Measurements from ENCODE around the gene NTN4. TPM values are rescaled to one million over a fixed set of nuclear protein-coding genes. Genes with fewer than 3 reads are reported as not detected.
"Not testable (repeated sequence)": the region's sequence is repeated elsewhere in the genome, so short reads cannot be mapped to it uniquely, and the experiment has no call there.

Gene NTN4
- total RNA-seq, 5 donors from 2014 or later (not counting 1 experiment from before 2014, with no cell fraction given) = 0.53 to 4.1 (median 1.3) TPM

GRCh38 chr12:95759718-95760117, 30.8 kb downstream of the NTN4 start:
- H3K27ac ChIP-seq (ENCODE audit: low read length) = no peak overlapping the region
- H3K27me3 ChIP-seq (replicated peaks in 1 of 2; ENCODE audit: control insufficient read depth in 2 of 2, extremely low read depth in 1 of 2, insufficient read depth in 2 of 2, low read length in 1 of 2) = peaks cover 0 to 4% of the 10 kb centered on the region in 2 experiments
- CTCF ChIA-PET = no interaction called here
- DNase-seq = no peak
- H3K9me3 ChIP-seq = no peaks in the 10 kb centered on the region
- no peaks in the 10 kb centered on the region for H3K36me3 ChIP-seq (ENCODE audit: control insufficient read depth in 2 of 2, extremely low read depth in 1 of 2, insufficient read depth in 1 of 2, low read length in 1 of 2)
- H3K4me1 Mint-ChIP-seq = no peaks in the 10 kb centered on the region
- no peak for ATAC-seq (replicated peaks in 1 of 4)
- no peak overlapping the region for H3K4me3 ChIP-seq (ENCODE audit: control insufficient read depth in 1 of 2, extremely low read depth in 1 of 2, low read length in 1 of 2)
- H3K4me1 ChIP-seq (ENCODE audit: control insufficient read depth in 1 of 2, extremely low read depth in 1 of 2, insufficient read depth in 2 of 2, low read length in 2 of 2) = no peaks in the 10 kb centered on the region
- H3K27me3 Mint-ChIP-seq = peaks cover 9 to 21% of the 10 kb centered on the region in 2 donors
- no peaks in the 10 kb centered on the region for H3K36me3 Mint-ChIP-seq
- POLR2A ChIA-PET = no interaction called here
- WGBS (ENCODE audit: insufficient coverage) = no CpG with 5 or more reads among the region's 1 CpG
- no peak overlapping the region for H3K27ac Mint-ChIP-seq
- peaks cover 0 to 4% (median 0%) of the 10 kb centered on the region in 3 donors for H3K9me3 Mint-ChIP-seq
- no peak overlapping the region for H3K4me3 Mint-ChIP-seq

- H3K27ac Mint-ChIP-seq = no peak overlapping the region
- no peak overlapping the region for H3K4me3 ChIP-seq (ENCODE audit: control insufficient read depth in 1 of 2, extremely low read depth in 1 of 2, low read length in 1 of 2)
- no peaks in the 10 kb centered on the region for H3K9me3 ChIP-seq
- DNase-seq = no peak
- H3K36me3 Mint-ChIP-seq = no peaks in the 10 kb centered on the region
- H3K4me1 ChIP-seq (ENCODE audit: control insufficient read depth in 1 of 2, extremely low read depth in 1 of 2, insufficient read depth in 2 of 2, low read length in 2 of 2) = no peaks in the 10 kb centered on the region
- H3K9me3 Mint-ChIP-seq = peaks cover 0 to 4% (median 0%) of the 10 kb centered on the region in 3 donors
- ChIA-PET POLR2A (no interaction called here), CTCF (interaction anchor here in 1 of 2 donors (0.7 kb wide), 1 partner anchor 112 kb away, joined by 3 read pairs; no protein-coding TSS in a partner anchor)
- peaks cover 0 to 4% of the 10 kb centered on the region in 2 experiments for H3K27me3 ChIP-seq (replicated peaks in 1 of 2; ENCODE audit: control insufficient read depth in 2 of 2, extremely low read depth in 1 of 2, insufficient read depth in 2 of 2, low read length in 1 of 2)
- no peak for ATAC-seq (replicated peaks in 1 of 4)
- no peak overlapping the region for H3K27ac ChIP-seq (ENCODE audit: low read length)
- no peaks in the 10 kb centered on the region for H3K36me3 ChIP-seq (ENCODE audit: control insufficient read depth in 2 of 2, extremely low read depth in 1 of 2, insufficient read depth in 1 of 2, low read length in 1 of 2)
- H3K27me3 Mint-ChIP-seq = peaks cover 8 to 21% of the 10 kb centered on the region in 2 donors
- H3K4me1 Mint-ChIP-seq = no peaks in the 10 kb centered on the region
- no CpG with 5 or more reads among the region's 3 CpGs for WGBS (ENCODE audit: insufficient coverage)
- no peak overlapping the region for H3K4me3 Mint-ChIP-seq
Observed at GRCh38 chr12:95759039-95759438, 31.5 kb downstream of the NTN4 start.

- peaks cover 0 to 4% (median 0%) of the 10 kb centered on the region in 3 donors for H3K9me3 Mint-ChIP-seq
- no peaks in the 10 kb centered on the region for H3K36me3 Mint-ChIP-seq
- Histone ChIP-seq H3K4me1 (ENCODE audit: control insufficient read depth in 1 of 2, extremely low read depth in 1 of 2, insufficient read depth in 2 of 2, low read length in 2 of 2) (no peaks in the 10 kb centered on the region), H3K9me3 (no peaks in the 10 kb centered on the region), H3K36me3 (ENCODE audit: control insufficient read depth in 2 of 2, extremely low read depth in 1 of 2, insufficient read depth in 1 of 2, low read length in 1 of 2) (no peaks in the 10 kb centered on the region), H3K4me3 (ENCODE audit: control insufficient read depth in 1 of 2, extremely low read depth in 1 of 2, low read length in 1 of 2) (no peak overlapping the region), H3K27ac (ENCODE audit: low read length) (no peak overlapping the region), H3K27me3 (replicated peaks in 1 of 2; ENCODE audit: control insufficient read depth in 2 of 2, extremely low read depth in 1 of 2, insufficient read depth in 2 of 2, low read length in 1 of 2) (peaks cover 0 to 2% of the 10 kb centered on the region in 2 experiments)
- ChIA-PET POLR2A (no interaction called here), CTCF (no interaction called here)
- H3K27me3 Mint-ChIP-seq = peaks cover 8 to 12% of the 10 kb centered on the region in 2 donors
- DNase-seq (no peak), ATAC-seq (replicated peaks in 1 of 4) (no peak)
- no peak overlapping the region for H3K27ac Mint-ChIP-seq
- 67% methylated on average over 4 of the region's 5 CpGs for WGBS (ENCODE audit: insufficient coverage)
- H3K4me1 Mint-ChIP-seq = no peaks in the 10 kb centered on the region
- H3K4me3 Mint-ChIP-seq = no peak overlapping the region
Observed at GRCh38 chr12:95756362-95756761, 34.2 kb downstream of the NTN4 start.

- Histone ChIP-seq H3K4me3 (ENCODE audit: control insufficient read depth in 1 of 2, extremely low read depth in 1 of 2, low read length in 1 of 2) (no peak overlapping the region), H3K27me3 (replicated peaks in 1 of 2; ENCODE audit: control insufficient read depth in 2 of 2, extremely low read depth in 1 of 2, insufficient read depth in 2 of 2, low read length in 1 of 2) (no peaks in the 10 kb centered on the region), H3K27ac (ENCODE audit: low read length) (no peak overlapping the region), H3K9me3 (no peaks in the 10 kb centered on the region), H3K4me1 (ENCODE audit: control insufficient read depth in 1 of 2, extremely low read depth in 1 of 2, insufficient read depth in 2 of 2, low read length in 2 of 2) (no peaks in the 10 kb centered on the region), H3K36me3 (ENCODE audit: control insufficient read depth in 2 of 2, extremely low read depth in 1 of 2, insufficient read depth in 1 of 2, low read length in 1 of 2) (no peaks in the 10 kb centered on the region)
- Mint-ChIP-seq H3K4me3 (no peak overlapping the region), H3K9me3 (peaks cover 0 to 4% (median 0%) of the 10 kb centered on the region in 3 donors), H3K4me1 (no peaks in the 10 kb centered on the region), H3K36me3 (no peaks in the 10 kb centered on the region), H3K27me3 (peaks cover 5 to 10% of the 10 kb centered on the region in 2 donors), H3K27ac (no peak overlapping the region)
- WGBS (ENCODE audit: insufficient coverage) = 58% methylated on average over 2 of the region's 6 CpGs
- POLR2A ChIA-PET = no interaction called here
- CTCF ChIA-PET = interaction anchor here in 1 of 2 donors (0.6 kb wide), 1 partner anchor 44 kb away, joined by 3 read pairs; no protein-coding TSS in a partner anchor
- DNase-seq (no peak), ATAC-seq (replicated peaks in 1 of 4) (no peak)
Observed at GRCh38 chr12:95755261-95755865, 35.2 kb downstream of the NTN4 start.

GRCh38 chr12:95746062-95746461, 44.5 kb downstream of the NTN4 start:
- CTCF ChIA-PET; H3K27ac ChIP-seq (ENCODE audit: low read length); H3K4me1 Mint-ChIP-seq; H3K27me3 ChIP-seq (replicated peaks in 1 of 2; ENCODE audit: control insufficient read depth in 2 of 2, extremely low read depth in 1 of 2, insufficient read depth in 2 of 2, low read length in 1 of 2); H3K27ac Mint-ChIP-seq; POLR2A ChIA-PET; H3K36me3 ChIP-seq (ENCODE audit: control insufficient read depth in 2 of 2, extremely low read depth in 1 of 2, insufficient read depth in 1 of 2, low read length in 1 of 2); H3K4me3 Mint-ChIP-seq; DNase-seq; H3K9me3 ChIP-seq; H3K4me3 ChIP-seq (ENCODE audit: control insufficient read depth in 1 of 2, extremely low read depth in 1 of 2, low read length in 1 of 2); ATAC-seq (replicated peaks in 1 of 4); H3K4me1 ChIP-seq (ENCODE audit: control insufficient read depth in 1 of 2, extremely low read depth in 1 of 2, insufficient read depth in 2 of 2, low read length in 2 of 2); H3K36me3 Mint-ChIP-seq: not testable (repeated sequence)
- H3K27me3 Mint-ChIP-seq = peaks cover 11% of the 10 kb centered on the region in 2 donors
- peaks cover 8 to 21% (median 11%) of the 10 kb centered on the region in 3 donors for H3K9me3 Mint-ChIP-seq
- 85% methylated on average over 4 of the region's 8 CpGs for WGBS (ENCODE audit: insufficient coverage)

- Histone ChIP-seq H3K27me3 (replicated peaks in 1 of 2; ENCODE audit: control insufficient read depth in 2 of 2, extremely low read depth in 1 of 2, insufficient read depth in 2 of 2, low read length in 1 of 2) (peaks cover 0 to 3% of the 10 kb centered on the region in 2 experiments), H3K9me3 (no peaks in the 10 kb centered on the region), H3K36me3 (ENCODE audit: control insufficient read depth in 2 of 2, extremely low read depth in 1 of 2, insufficient read depth in 1 of 2, low read length in 1 of 2) (no peaks in the 10 kb centered on the region), H3K4me3 (ENCODE audit: control insufficient read depth in 1 of 2, extremely low read depth in 1 of 2, low read length in 1 of 2) (no peak overlapping the region), H3K4me1 (ENCODE audit: control insufficient read depth in 1 of 2, extremely low read depth in 1 of 2, insufficient read depth in 2 of 2, low read length in 2 of 2) (no peaks in the 10 kb centered on the region), H3K27ac (ENCODE audit: low read length) (no peak overlapping the region)
- no peaks in the 10 kb centered on the region for H3K4me1 Mint-ChIP-seq
- CTCF ChIA-PET = interaction anchor here in 1 of 2 donors (0.6 kb wide), 1 partner anchor 19 kb away, joined by 4 read pairs; no protein-coding TSS in a partner anchor
- H3K4me3 Mint-ChIP-seq = no peak overlapping the region
- H3K36me3 Mint-ChIP-seq = peaks cover 8% of the 10 kb centered on the region
- no peak overlapping the region for H3K27ac Mint-ChIP-seq
- DNase-seq (no peak), ATAC-seq (replicated peaks in 1 of 4) (no peak)
- POLR2A ChIA-PET = no interaction called here
- H3K9me3 Mint-ChIP-seq = peaks cover 8 to 21% (median 11%) of the 10 kb centered on the region in 3 donors
- peaks cover 3 to 4% of the 10 kb centered on the region in 2 donors for H3K27me3 Mint-ChIP-seq
- WGBS (ENCODE audit: insufficient coverage) = 75% methylated on average over 2 of the region's 4 CpGs
Observed at GRCh38 chr12:95742586-95742985, 48.0 kb downstream of the NTN4 start.
